HUES6 (cell line): ENCODE measurements around the gene RBP2.
"Not testable (repeated sequence)": the region's sequence is repeated elsewhere in the genome, so short reads cannot be mapped to it uniquely, and the experiment has no call there.

Experiments used
- H3K27ac ChIP-seq: 2 replicates; pipeline ENCODE4 v1.7.0; 2013; ENCODE audit warnings: low read depth, mild to moderate bottlenecking, low read length, inconsistent platforms
- H3K27me3 ChIP-seq: 2 replicates; pipeline ENCODE4 v1.6.1; 2013; ENCODE audit warnings: low read length; ENCODE audit not compliant: control insufficient read depth, insufficient read depth
- H3K36me3 ChIP-seq: 2 replicates; pipeline ENCODE4 v1.6.1; 2013; ENCODE audit warnings: low read length; ENCODE audit not compliant: control insufficient read depth, insufficient read depth
- H3K4me1 ChIP-seq: 2 replicates; pipeline ENCODE4 v1.6.1; 2013; ENCODE audit warnings: low read length; ENCODE audit not compliant: control insufficient read depth, insufficient read depth
- H3K4me3 ChIP-seq: 2 replicates; pipeline ENCODE4 v1.5.1; 2013; ENCODE audit warnings: low read depth, low read length
- H3K9ac ChIP-seq: one replicate; pipeline ENCODE4 v1.6.1; 2013; ENCODE audit warnings: mild to moderate bottlenecking, low read length
- H3K9me3 ChIP-seq: 2 replicates; pipeline ENCODE4 v1.6.1; 2013; ENCODE audit warnings: low read depth, low read length; ENCODE audit not compliant: control insufficient read depth, insufficient read depth

RBP2 gene

GRCh38 chr3:139423232-139423631 lies 53.1 kb downstream of the RBP2 start:
- Histone ChIP-seq H3K9ac (no peak overlapping the region), H3K4me1 (no peaks in the 10 kb centered on the region), H3K27me3 (no peaks in the 10 kb centered on the region), H3K9me3 (no peaks in the 10 kb centered on the region), H3K4me3 (no peak overlapping the region), H3K27ac (no peak overlapping the region), H3K36me3 (no peaks in the 10 kb centered on the region)

- Histone ChIP-seq H3K9ac (no peak overlapping the region), H3K9me3 (no peaks in the 10 kb centered on the region), H3K4me1 (no peaks in the 10 kb centered on the region), H3K27me3 (no peaks in the 10 kb centered on the region), H3K27ac (no peak overlapping the region), H3K4me3 (no peak overlapping the region), H3K36me3 (no peaks in the 10 kb centered on the region)
Measured at GRCh38 chr3:139421460-139421859, 54.9 kb downstream of the RBP2 start.

GRCh38 chr3:139421040-139421439 lies 55.3 kb downstream of the RBP2 start:
- Histone ChIP-seq H3K36me3 (no peaks in the 10 kb centered on the region), H3K9me3 (no peaks in the 10 kb centered on the region), H3K4me1 (no peaks in the 10 kb centered on the region), H3K9ac (no peak overlapping the region), H3K27ac (no peak overlapping the region), H3K4me3 (no peak overlapping the region), H3K27me3 (no peaks in the 10 kb centered on the region)

GRCh38 chr3:139418144-139418543 lies 58.2 kb downstream of the RBP2 start:
- H3K4me3 ChIP-seq = no peak overlapping the region

GRCh38 chr3:139416275-139416674 lies 60.0 kb downstream of the RBP2 start:
- no peak overlapping the region for H3K27ac ChIP-seq
- H3K9ac ChIP-seq = no peak overlapping the region
- no peaks in the 10 kb centered on the region for H3K36me3 ChIP-seq
- no peak overlapping the region for H3K4me3 ChIP-seq
- H3K9me3 ChIP-seq = peaks cover 12% of the 10 kb centered on the region; the same call in 1 of the 2 replicates
- no peaks in the 10 kb centered on the region for H3K4me1 ChIP-seq
- no peaks in the 10 kb centered on the region for H3K27me3 ChIP-seq

More at GRCh38 chr3:139418144-139418543, 58.2 kb downstream of the RBP2 start:
- no peaks in the 10 kb centered on the region for H3K36me3 ChIP-seq
- H3K27ac ChIP-seq = no peak overlapping the region
- peaks cover 4% of the 10 kb centered on the region; the same call in 1 of the 2 replicates for H3K9me3 ChIP-seq
- H3K4me1 ChIP-seq = no peaks in the 10 kb centered on the region
- no peak overlapping the region for H3K9ac ChIP-seq
- no peaks in the 10 kb centered on the region for H3K27me3 ChIP-seq

GRCh38 chr3:139414608-139415224 lies 61.6 kb downstream of the RBP2 start:
- Histone ChIP-seq H3K27ac (no peak overlapping the region), H3K4me1 (no peaks in the 10 kb centered on the region), H3K27me3 (no peaks in the 10 kb centered on the region), H3K4me3 (no peak overlapping the region), H3K36me3 (no peaks in the 10 kb centered on the region), H3K9ac (no peak overlapping the region), H3K9me3 (peaks cover 12% of the 10 kb centered on the region; the same call in 1 of the 2 replicates)

GRCh38 chr3:139412891-139413290 lies 63.4 kb downstream of the RBP2 start:
- not testable (repeated sequence) for H3K27ac ChIP-seq, H3K9ac ChIP-seq, H3K4me3 ChIP-seq, H3K36me3 ChIP-seq, H3K27me3 ChIP-seq, H3K4me1 ChIP-seq
- peaks cover 12% of the 10 kb centered on the region; the same call in 1 of the 2 replicates for H3K9me3 ChIP-seq
